Heart left ventricle (tissue), 13 donors: Measurements from ENCODE around the gene TRPM3.

Experiments
- POLR2A ChIP-seq, 2 donors: fragments of 450-650 bp; IDR thresholded peaks; one replicate each; pipeline ENCODE4 v1.6.1; 2017; ENCODE audit warnings: antibody characterized with exemption in 2 of 2, mild to moderate bottlenecking in 2 of 2, moderate library complexity in 2 of 2
- TF ChIP-seq, protein P1 (sequence below), 12 donors: fragments of 200-600 bp; sonication (generic) in 4 of 12; IDR thresholded peaks; one replicate each; pipeline versions ENCODE4 v1.5.0 to v1.8.0; 2018 to 2022; ENCODE audit warnings: antibody characterized with exemption in 12 of 12, mild to moderate bottlenecking in 5 of 12
- donor health status: ischemic (EF 13 %, LVEDD 7.1; RV severe dilation, severe dysfunction).
- donor health status: DM: no; HTN: yes; CAD: no.
- donor health status: DM: no; HTN: no; CAD: no.
- donor health status: ischemic (EF 25% LVEDD 6.9; RV normal size, moderate dysfunction).
- donor health status: ischemic (EF 25% LVEDD 5.7; RV mildly dilated, moderate dysfunction).
- donor health status: ischemic (EF 35%, LVEDD 5.7; RV mildly dilated, moderate dysfunction).
- donor health status: nonischemic (EF 11% LVEDD 7.7; RV severe dilation, severe dysfunction).
- donor health status: DM: yes; HTN: yes; CAD: no.
- donor health status: PGD.
- donor health status: ischemic (EF 29% LVEDD 5.4; RV normal size, mild dysfunction).
- donor health status: nonischemic (EF 23%, LVEDD 6.1; RV moderate dilation, normal function).

DNA sequence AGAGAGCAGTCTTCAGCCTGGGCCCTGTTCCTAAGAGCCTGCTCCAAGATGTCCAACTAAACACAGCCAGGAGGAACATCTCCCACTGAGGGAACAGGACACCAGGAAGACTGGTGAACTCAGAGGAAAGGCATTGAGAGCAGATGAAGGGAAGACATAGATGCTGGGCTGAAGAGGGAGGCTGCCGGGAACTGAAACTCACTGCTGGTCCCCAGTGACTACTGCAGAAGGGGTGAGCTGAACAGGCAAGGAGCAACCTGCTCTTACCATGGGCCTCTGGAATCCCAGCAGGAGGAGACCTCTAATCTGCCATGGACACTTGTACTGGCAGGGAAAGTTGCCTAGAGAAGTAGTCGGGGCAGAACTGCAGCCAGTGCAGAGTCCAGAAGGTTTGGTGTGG lies 95.7 kb downstream of the TRPM3 start:
- TF ChIP-seq, protein P1, sequence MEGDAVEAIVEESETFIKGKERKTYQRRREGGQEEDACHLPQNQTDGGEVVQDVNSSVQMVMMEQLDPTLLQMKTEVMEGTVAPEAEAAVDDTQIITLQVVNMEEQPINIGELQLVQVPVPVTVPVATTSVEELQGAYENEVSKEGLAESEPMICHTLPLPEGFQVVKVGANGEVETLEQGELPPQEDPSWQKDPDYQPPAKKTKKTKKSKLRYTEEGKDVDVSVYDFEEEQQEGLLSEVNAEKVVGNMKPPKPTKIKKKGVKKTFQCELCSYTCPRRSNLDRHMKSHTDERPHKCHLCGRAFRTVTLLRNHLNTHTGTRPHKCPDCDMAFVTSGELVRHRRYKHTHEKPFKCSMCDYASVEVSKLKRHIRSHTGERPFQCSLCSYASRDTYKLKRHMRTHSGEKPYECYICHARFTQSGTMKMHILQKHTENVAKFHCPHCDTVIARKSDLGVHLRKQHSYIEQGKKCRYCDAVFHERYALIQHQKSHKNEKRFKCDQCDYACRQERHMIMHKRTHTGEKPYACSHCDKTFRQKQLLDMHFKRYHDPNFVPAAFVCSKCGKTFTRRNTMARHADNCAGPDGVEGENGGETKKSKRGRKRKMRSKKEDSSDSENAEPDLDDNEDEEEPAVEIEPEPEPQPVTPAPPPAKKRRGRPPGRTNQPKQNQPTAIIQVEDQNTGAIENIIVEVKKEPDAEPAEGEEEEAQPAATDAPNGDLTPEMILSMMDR (IDR thresholded peaks at IDR 0.05), result no peak
- TF ChIP-seq POLR2A (IDR thresholded peaks at IDR 0.05), result no peak
